NCI-H345 (cell line): ENCODE results near the gene CCN2.

Source experiments
- DNase-seq: peaks from one replicate; lab custom pipeline; 2025; lab: John Stamatoyannopoulos, UW

The CCN2 gene, protein sequence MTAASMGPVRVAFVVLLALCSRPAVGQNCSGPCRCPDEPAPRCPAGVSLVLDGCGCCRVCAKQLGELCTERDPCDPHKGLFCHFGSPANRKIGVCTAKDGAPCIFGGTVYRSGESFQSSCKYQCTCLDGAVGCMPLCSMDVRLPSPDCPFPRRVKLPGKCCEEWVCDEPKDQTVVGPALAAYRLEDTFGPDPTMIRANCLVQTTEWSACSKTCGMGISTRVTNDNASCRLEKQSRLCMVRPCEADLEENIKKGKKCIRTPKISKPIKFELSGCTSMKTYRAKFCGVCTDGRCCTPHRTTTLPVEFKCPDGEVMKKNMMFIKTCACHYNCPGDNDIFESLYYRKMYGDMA

DNA sequence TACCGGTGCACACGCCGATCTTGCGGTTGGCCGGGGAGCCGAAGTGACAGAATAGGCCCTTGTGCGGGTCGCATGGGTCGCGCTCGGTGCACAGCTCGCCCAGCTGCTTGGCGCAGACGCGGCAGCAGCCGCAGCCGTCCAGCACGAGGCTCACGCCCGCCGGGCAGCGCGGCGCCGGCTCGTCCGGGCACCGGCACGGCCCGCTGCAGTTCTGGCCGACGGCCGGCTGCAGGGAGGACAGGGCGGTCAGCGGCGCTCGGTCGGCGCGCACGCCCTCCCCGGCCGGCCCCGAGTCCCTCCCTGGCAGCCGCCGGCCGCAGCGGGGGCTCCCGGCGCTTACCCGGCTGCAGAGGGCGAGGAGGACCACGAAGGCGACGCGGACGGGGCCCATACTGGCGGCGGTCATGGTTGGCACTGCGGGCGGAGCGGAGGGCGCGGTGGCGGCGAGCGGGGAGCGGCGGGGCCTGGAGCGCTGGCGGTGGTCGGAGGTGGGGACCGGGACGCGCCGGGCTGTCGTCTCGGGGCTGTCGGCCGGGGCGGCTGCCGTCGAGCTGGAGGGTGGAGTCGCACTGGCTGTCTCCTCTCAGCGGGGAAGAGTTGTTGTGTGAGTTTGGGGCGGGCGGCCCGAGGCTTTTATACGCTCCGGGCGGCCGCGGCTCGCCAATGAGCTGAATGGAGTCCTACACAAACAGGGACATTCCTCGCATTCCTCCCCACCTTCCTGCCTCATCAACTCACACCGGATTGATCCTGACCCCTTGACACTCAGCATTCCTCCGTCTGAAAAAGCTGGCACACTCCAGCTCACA is at the start of gene CCN2:
Gene CCN2 (minus strand): TSS at position 606 of the 809 bp plus-strand sequence. CDS start 200 bp downstream, at position 406.
- no peak for DNase-seq

DNA sequence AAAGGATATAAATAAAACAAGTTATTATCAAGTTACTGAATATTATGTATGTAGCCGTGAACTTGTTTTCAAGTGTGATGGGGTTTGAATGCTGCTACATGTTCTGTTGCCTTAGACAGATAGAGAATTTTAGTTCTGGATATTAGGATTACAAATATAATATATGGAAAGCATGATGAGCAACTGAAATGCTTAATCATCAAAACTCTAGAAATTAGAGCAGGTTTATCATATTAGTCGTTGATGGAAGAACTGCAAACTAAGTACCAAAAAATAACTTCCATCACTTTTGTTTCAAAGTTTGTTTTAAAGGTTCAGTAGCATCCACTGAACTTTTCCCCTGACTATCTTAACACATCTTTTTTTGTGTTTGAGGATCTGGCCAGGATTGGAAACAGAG is 49.1 kb upstream of the CCN2 start:
- no peak for DNase-seq

DNA sequence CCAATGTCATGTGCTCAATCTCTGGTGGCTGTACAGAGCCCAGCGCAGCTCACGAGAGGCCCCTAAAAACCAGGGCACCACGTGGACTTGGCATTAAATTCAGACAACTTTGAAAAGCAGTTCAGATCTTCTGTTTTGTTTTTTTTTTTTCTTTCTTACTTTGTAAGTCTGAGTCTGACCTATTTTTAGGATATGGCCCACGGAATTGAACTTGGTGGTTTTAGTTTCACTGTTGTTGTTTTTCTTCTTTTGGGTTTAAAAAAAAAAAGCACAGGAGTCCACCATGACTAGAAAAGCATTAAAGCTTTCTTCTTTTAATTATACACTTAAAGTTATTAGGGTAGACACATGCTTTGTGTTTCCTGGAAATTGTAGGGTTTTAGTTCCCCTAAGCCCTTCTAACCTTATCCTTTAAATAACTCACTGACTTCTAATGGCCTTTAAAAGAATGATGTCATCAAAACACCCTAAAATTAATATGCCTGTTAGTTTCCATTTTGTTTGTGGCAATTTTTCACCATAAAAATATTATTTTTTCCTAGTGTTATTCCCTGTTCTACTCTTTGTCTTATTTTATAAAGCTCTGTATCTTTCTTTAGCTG is 48.5 kb upstream of the CCN2 start:
- no peak for DNase-seq

DNA sequence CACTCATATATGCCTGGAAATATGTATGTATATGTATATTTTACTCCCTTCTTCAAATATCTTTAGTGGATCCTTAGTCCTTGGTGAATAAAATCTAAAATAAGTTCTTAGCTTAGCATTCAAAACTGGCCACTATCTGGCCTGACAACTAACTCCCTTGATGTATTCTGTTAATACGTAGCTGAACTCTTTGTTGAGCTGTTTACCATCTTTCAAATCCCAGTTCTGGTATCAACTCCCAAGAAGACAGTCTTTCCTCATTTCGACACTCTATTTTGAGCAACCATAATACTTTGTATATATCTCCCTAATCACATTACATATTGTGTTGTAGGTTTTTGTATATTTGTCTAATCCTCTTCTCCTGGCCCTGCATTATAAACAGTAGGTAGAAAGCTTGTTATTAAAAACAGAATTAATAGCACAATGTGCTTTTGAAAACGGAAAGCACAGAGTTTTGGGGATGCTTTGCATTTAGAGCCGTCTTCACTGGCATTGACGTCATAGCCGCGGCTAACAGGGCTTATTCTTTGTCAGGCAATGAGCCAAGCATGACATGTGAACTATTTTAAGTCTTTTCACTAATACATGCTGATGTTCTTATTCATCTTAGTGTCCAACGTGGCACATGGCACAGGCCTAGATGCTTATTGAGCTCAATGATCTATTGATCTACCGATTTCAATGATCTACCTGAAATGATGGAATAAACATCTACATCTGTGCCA is 47.2 kb upstream of the CCN2 start:
- no peak for DNase-seq

DNA sequence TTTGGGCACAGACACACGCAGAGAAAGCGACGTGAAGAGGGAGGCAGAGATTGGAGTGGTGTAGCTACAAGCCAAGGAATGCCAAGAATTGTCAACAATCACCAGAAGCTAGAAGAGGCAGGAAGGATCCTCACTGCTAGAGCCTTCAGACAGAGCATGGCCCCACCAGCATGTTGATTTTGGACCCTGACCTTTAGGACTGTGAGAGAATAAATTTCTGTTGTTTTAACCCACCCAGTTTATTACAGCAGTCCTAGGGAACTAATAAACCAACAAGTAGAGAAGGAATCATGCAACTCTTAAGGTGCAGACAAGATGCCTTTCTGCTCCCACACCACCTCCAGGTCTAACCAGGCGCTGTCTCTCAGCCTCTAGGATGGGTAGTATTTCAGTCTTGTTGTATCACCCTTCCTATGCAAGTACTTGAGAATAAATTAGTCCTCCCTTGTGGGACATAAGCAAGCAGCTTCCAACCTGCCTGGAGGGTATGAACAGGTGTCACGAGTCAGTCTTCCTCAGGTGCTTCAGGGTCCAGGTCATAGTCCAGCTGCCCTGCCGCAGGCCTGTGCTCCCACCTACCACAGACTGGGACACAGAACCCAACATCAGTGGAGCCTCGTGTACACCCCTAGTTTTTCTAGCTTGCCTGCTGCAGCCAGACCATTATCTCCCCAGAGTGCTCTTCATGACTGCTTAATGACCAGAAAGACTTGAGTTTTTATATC is 46.4 kb upstream of the CCN2 start:
- no peak for DNase-seq

DNA sequence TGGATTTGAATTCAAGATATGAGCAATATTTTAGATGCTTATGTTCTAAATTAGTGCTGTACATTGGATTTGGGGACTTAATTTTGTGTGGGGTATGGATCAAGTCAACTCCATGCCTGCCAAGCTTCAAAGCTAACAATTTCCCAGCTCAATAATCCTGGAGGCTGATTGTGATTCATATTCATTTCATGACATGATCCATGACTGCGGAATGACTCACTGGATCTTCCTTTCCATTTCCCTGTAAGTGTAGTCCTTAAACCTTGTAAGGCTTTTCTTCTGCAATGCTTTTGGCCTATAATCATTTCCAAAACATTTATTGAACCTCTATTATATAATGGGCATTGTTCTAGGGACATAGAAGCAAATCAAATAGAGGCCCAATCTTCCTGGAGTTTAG is 44.7 kb upstream of the CCN2 start:
- DNase-seq, result no peak

DNA sequence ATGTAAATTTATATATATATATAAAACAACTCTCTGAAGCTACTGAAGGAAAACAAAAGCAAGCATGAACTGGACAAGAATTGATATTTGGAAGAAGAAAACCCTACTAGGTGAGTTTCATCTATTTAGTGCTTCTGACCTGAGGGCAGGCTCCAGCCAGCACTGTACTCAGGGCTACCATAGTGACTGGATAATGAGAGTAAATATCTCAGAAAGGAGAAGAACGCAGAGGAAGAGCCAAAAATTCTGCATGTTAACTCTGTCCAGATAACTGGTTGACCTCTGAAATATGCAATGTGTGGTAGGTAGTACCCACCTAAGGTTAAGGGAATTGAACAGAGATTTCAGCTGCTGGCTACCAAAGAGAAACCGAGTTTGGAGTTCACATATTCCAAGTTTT is 41.4 kb upstream of the CCN2 start:
- DNase-seq, result no peak

DNA sequence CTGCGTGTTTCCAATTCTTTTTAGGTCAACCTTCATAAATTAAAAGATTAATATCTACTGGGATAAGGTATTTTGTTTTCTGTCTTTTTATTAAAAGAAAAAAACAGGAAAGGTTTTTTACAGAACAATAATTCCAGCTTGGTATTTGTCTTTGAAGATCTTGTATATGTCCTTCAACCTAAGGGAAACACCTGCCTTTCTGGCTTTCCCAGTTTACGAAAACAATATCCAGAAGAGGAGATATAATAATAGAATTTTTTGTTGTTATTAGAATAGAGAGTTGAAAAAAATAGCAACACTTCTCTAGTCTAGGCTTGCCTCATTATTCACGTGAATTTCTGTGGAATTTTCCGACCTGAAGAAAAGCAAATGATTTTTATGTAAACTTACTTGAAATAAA is 37.9 kb upstream of the CCN2 start:
- no peak for DNase-seq

DNA sequence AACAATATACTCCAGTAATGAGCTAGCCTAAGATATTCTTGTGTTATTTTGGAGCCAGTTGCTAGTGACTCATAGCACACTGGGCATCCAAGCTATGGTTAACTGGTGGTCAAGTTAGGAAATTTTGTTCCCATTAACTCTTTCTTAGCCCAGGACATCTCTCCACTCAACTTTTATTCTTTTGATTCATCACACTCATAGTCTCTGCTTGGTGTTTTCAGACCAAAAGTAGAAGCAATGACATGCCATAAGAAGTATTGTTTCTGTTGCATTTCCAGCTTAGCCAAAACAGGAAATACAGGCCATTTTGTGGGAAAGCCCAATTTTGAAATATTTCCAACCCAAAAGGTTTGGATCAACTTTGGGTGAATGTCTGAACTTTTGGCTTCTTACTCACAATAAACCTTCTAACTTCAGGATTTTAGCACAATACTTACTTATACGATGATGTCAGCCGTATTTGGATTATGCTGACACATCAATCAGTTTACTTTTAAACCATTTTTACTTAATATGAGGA is 31.6 kb upstream of the CCN2 start:
- no peak for DNase-seq

DNA sequence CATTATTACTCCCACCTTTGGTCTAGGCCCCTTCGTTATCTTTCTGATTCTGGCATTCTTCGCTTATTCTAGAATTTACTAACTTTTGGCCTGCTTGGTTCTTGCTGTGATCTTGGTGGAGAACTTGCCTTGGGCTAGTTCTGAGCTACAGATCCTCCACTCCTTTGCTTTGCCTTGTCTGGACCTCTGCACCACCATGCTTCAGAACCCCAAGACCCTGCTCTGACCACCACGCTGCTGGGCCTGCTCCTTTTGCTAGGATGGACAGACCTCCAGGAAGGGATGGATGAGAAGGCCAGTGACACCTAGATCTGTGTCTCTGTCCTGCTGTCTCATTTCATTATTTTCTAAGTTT is 30.4 kb upstream of the CCN2 start:
- no peak for DNase-seq

DNA sequence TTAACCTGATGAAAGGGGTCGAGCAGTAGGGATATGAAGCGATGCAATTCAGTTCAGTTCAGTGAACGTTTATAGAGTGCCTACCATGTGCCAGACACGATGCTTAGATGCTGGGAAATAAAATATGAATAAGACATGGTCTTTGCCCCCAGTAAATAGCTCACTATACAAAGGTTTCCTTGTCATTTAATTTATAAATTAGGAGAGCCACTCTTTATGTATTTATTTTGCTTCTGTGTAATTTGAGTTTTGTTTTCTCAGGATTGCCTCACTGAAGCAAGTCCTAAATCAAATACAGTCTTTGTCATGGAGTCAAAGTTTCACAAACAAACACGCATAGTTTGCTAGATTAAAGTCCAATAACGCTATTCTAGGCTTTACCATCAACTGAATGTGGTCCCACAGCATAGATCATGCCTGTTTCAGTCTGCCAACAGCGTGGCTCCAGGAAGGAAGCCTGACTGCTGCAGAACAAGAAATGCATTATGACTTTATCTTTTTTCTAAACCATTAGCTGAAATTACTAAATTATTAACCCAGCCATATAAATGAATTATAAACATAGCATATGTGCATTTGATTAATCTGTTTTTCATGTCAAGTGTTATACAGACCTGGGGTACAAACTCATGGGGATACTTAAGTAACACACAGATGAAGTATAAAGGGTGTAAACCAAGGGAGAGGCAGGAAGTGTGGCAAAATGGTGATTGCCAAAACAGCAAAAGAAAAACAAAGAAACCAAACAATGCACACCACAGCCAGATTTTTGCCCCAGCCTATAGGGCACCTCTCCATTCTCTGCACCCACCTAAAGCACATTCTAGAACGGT is 29.8 kb upstream of the CCN2 start:
- no peak for DNase-seq

DNA sequence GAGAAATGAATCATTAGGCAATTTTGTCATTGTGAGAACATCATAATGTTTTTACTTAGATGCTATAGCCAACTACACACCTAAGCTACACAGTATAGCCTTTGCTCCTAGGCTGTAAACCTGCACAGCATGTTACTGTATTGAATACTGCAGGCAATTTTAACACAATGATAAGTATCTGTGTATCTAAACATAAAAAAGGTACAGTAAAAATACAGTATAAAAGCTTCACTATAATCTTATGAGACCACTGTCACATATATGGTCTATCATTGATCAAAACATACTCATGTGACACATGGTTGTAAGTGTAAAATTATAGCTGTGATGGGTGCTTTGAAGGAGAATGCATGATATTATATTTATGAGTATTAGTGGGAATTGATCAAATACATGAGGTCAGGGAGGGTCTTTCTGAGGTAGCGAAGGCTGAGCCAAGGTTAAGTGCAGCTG is 29.2 kb upstream of the CCN2 start:
- DNase-seq, result no peak

DNA sequence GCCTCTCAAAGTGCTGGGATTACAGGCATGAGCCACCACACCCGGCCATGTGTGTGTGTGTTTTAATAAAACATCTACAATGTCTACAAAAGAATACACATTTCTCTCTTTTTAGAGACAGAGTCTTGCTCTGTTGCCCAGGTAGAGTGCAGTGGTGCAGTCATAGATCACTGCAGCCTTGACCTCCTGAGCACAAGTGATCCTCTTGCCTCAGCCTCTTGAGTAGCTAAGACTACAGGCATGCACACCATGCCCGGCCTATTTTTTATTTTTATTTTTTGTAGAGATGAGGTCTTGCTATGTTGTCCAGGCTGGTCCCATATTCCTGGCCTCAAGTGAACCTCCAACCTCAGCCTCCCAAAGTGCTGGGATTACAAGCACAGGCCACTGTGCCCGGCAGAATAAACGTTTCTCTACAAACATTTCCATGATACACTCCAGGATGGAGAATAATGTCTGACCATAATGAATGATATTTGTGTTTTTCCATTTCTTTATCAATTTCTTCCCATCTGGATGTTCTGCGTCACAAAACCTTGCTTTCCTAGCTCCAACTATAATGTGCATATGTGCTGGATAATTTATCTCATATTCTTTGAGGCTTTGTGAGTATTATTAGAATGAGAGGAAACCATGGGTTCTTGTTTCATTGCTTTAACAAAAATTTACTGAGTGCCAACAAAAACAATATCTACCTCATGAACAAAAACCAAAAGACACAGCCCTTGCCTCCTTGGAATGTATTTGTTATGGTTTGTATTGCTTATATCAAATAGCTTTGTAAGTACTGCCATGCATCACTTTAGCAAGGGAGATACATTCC is 28.6 kb upstream of the CCN2 start:
- no peak for DNase-seq

DNA sequence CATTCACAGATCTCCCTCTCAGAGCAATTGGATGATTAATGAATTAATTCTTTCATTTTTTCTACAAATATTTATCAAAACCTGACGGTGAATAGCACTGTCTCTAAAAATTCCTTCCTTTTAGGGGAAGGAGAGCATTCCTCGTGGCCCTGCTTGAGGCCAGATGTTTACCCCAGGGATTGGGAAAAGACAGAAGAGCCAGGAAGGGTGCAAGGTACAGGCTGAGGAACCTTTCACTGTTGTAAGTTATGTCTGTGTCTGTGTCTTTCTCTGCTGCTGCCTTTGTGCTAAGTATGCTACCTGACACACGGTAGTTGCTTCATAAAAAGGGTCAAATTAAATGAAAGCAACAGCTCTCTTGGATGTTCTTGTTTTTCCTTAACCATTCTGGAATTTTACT is 27.4 kb upstream of the CCN2 start:
- DNase-seq, result no peak

DNA sequence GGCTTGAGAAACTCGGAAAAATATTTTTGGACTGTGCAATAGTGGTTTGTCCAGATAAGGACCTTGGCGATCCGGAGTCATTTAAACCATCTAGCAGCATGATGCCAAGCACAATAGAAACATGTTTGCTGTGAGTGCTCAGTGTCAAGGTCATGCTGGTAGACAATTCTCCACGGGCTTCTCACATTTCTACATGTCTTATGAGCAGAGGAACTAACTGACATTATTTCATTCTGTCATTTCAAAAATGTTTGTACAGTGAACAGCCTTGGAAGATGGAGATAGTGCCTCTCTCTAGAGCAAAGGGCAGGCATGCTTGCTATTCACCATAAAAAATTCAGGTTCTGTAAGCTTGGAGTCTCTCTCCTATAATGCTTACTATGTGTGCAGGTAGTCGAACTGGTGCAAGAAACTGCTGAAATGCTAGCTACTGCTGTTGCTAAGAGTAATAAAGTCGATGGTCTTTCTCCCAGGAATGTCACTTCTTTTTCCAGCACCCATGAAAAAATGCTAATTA is 25.4 kb upstream of the CCN2 start:
- no peak for DNase-seq

DNA sequence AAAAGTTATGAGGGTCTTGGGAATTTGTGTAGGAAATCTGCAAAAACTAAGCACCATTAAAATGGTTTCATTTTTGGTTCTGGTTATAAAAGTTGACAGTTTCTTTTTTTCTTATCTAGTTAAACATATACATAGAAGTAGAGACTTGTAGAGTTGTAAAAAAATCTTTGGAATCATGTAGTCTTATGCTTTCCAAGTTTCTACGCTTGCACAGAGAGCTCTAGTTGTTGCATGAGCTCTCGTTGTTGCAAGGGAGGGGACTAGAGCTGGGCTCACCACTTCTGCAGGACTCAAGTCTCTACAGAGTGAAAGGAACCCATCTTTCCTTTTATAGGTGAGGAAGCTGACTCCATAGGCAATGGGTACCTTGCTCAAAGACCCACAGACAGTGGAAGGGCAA is 21.6 kb upstream of the CCN2 start:
- no peak for DNase-seq

DNA sequence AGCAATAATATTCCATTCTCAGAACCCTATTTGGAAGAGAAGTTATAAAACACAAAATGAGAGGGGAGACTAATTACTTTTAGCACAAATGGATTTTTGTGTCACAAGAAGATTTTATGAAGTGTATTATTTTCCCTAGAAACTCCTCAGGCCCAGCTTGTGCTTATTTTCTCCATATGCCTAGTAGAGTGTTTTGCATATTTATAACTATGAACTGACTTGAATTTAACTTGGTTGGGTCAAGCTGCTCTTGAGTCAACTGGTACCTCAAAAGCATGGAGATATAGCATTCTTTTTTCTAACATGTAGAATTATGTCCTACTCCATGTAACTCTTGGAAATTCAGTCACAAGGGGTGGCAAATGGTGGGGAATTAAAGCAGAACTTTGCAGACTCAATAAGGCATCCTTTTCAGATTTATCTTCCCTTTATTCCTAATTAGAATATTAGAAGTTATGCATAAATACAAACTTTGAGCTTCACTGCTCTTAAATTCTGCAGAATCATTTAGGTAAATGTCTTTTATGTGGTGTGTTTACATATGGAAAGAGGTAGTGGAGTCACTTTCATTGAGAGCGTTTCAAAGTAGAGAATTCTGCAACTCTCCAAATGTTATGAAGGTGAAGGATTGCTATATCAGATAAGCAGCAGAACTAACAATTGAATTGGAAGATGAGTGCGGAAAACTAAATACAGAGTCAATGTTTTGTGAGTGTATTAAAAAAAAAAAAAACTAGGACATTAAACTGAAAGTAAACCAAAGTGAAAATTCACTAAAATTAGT is 19.1 kb upstream of the CCN2 start:
- DNase-seq, result no peak

DNA sequence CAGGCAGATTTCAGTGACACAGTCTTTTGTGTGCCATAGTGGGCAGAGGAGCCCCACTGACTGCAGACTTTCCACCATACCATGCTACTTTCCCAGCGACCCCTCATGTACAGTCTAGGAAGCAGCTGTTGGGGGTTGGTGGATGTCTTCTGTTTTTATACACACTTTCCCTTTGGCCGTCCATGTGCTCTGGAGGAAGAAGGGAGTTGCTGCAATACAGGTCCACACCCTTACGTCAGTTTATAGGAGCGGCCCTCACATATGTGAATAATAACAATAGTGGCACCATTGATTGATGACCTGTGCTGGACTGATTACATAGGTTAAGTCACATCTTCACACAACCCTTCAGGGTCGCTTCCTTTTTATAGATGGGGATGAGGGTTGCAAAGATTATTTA is 17.5 kb upstream of the CCN2 start:
- no peak for DNase-seq

DNA sequence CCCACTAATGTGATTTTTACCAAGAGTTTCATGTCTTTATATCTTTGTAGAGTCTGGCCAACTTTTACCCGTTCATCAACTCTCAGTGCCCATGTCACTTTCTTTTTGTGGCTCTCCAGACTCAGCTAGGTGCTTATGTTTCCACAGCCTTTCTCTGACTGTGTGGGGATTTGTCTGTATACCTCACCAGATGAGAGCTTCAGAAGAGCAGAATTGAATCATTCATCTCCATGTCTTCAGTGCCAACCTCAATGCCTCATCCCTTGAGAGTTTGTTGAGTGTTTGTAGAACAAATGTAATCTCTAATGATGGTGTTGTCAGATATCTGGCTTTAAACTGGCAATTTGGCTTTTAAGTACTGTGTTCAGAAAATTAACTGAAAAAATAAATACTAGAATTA is 16.8 kb upstream of the CCN2 start:
- DNase-seq, result no peak
